Neuronal stem cell (in vitro differentiated cells): ENCODE measurements around the gene SNIP1.
"Not testable (repeated sequence)": the region's sequence is repeated elsewhere in the genome, so short reads cannot be mapped to it uniquely, and the experiment has no call there.

Experiments
- DNase-seq: peaks from one replicate; pipeline ENCODE4 v3.0.0-alpha.2; 2013; ENCODE audit warnings: low spot score
- H2AFZ ChIP-seq: one replicate; pipeline ENCODE4 v1.6.1; 2013; ENCODE audit warnings: mild to moderate bottlenecking, low read length, inconsistent platforms
- H2AK5ac ChIP-seq: 2 replicates; pipeline ENCODE4 v1.6.1; 2013; ENCODE audit warnings: low read depth, mild to moderate bottlenecking, inconsistent platforms, low read length, moderate library complexity, mixed read lengths
- H2BK120ac ChIP-seq: 2 replicates; pipeline ENCODE4 v1.6.1; 2013; ENCODE audit warnings: low read depth, mild to moderate bottlenecking, inconsistent platforms, low read length, moderate library complexity, mixed read lengths
- H2BK12ac ChIP-seq: one replicate; pipeline ENCODE4 v1.6.1; 2013; ENCODE audit warnings: low read length, inconsistent platforms
- H2BK15ac ChIP-seq: 2 replicates; pipeline ENCODE4 v1.6.1; 2013; ENCODE audit warnings: mild to moderate bottlenecking, low read length, inconsistent platforms, mixed read lengths
- H2BK5ac ChIP-seq: one replicate; pipeline ENCODE4 v1.6.1; 2013; ENCODE audit warnings: inconsistent platforms, mild to moderate bottlenecking, low read length, moderate library complexity
- H3K14ac ChIP-seq: one replicate; pipeline ENCODE4 v1.6.1; 2013; ENCODE audit warnings: low read length, inconsistent platforms
- H3K18ac ChIP-seq: 2 replicates; pipeline ENCODE4 v1.6.1; 2013; ENCODE audit warnings: low read length, inconsistent platforms
- H3K23ac ChIP-seq: 2 replicates; pipeline ENCODE4 v1.6.1; 2013; ENCODE audit warnings: low read depth, mild to moderate bottlenecking, mixed read lengths, low read length, inconsistent platforms; ENCODE audit not compliant: poor library complexity
- H3K27ac ChIP-seq: replicated peaks from 3 replicates; pipeline ENCODE4 v1.5.1; 2013; ENCODE audit warnings: low read length, inconsistent platforms
- H3K27me3 ChIP-seq, 3 experiments: 2 replicates each; pipeline ENCODE4 v1.6.1; 2013; ENCODE audit warnings: low read length in 3 of 3, mild to moderate bottlenecking in 2 of 3, inconsistent platforms in 1 of 3, low read depth in 1 of 3, mixed read lengths in 1 of 3, moderate library complexity in 1 of 3; ENCODE audit not compliant: control insufficient read depth in 3 of 3, insufficient read depth in 3 of 3
- H3K36me3 ChIP-seq, 2 donors: replicated peaks in 1 of 2; 2 replicates each; pipeline ENCODE4 v1.6.1; 2013; ENCODE audit warnings: low read length in 2 of 2; ENCODE audit not compliant: control insufficient read depth in 2 of 2, insufficient read depth in 2 of 2
- H3K4ac ChIP-seq: 2 replicates; pipeline ENCODE4 v1.6.1; 2013; ENCODE audit warnings: inconsistent platforms, mild to moderate bottlenecking, low read length, moderate library complexity
- H3K4me1 ChIP-seq, 2 donors: 1 replicate in 1 of 2; 2 replicates in 1 of 2; pipeline ENCODE4 v1.6.1; 2013; ENCODE audit warnings: low read length in 2 of 2, low read depth in 1 of 2; ENCODE audit not compliant: control insufficient read depth in 2 of 2, insufficient read depth in 1 of 2
- H3K4me2 ChIP-seq: one replicate; pipeline ENCODE4 v1.6.1; 2013; ENCODE audit warnings: mild to moderate bottlenecking, low read length, inconsistent platforms; ENCODE audit not compliant: insufficient read depth, poor library complexity, severe bottlenecking
- H3K4me3 ChIP-seq, 2 donors: 2 replicates each; pipeline ENCODE4 v1.5.1; 2013; ENCODE audit warnings: low read length in 2 of 2, mild to moderate bottlenecking in 2 of 2, inconsistent platforms in 1 of 2, moderate library complexity in 1 of 2
- H3K79me1 ChIP-seq: one replicate; pipeline ENCODE4 v1.6.1; 2013; ENCODE audit warnings: low read depth, mild to moderate bottlenecking, inconsistent platforms, low read length, moderate library complexity
- H3K9ac ChIP-seq: one replicate; pipeline ENCODE4 v1.6.1; 2013; ENCODE audit warnings: mild to moderate bottlenecking, low read depth, low read length, inconsistent platforms; ENCODE audit not compliant: poor library complexity
- H3K9me3 ChIP-seq, 2 donors: replicated peaks in 1 of 2; 2 replicates each; pipeline versions ENCODE3 to v1.6.1; 2013; ENCODE audit warnings: low read length in 2 of 2, mild to moderate bottlenecking in 2 of 2, inconsistent platforms in 1 of 2, low read depth in 1 of 2, mixed read lengths in 1 of 2, moderate library complexity in 1 of 2; ENCODE audit not compliant: control insufficient read depth in 2 of 2, insufficient read depth in 1 of 2
- H4K8ac ChIP-seq: one replicate; pipeline ENCODE4 v1.6.1; 2013; ENCODE audit warnings: low read depth, mild to moderate bottlenecking, inconsistent platforms, low read length, moderate library complexity
- H4K91ac ChIP-seq: one replicate; pipeline ENCODE4 v1.6.1; 2013; ENCODE audit warnings: low read length, low read depth, mild to moderate bottlenecking, inconsistent platforms; ENCODE audit not compliant: poor library complexity
- WGBS, 2 donors: extraction: QIAGEN DNeasy Blood & Tissue Kit; methylation state at CpG; one replicate each; pipeline ENCODE4 v1.1.7; 2013; ENCODE audit warnings: missing lambda C conversion rate in 2 of 2, mixed read lengths in 1 of 2; ENCODE audit not compliant: insufficient read length in 2 of 2, insufficient replicate concordance in 1 of 2; ENCODE audit errors: extremely low coverage in 2 of 2; 5-methylcytosine and 5-hydroxymethylcytosine counted together

Gene SNIP1

DNA sequence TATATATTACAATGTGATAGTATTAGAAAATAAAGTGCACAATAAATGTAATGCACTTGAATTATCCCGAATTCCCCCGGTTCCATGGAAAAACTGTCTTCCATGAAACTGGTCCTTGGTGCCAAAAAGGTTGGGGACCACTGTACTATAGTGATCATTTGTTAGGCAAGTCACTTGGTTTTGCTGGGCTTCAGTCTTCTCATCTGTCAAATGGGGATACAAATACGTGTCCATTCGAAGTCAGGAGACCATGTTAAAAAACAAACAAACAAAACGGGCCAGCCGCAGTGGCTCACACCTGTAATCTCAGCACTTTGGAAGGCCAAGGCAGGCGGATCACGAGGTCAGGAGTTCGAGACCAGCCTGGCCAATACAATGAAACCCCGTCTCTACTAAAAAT is 14.9 kb downstream of the SNIP1 start:
- H4K8ac ChIP-seq, H3K9me3 ChIP-seq, DNase-seq, H3K4me2 ChIP-seq, H2AFZ ChIP-seq, H4K91ac ChIP-seq, H3K14ac ChIP-seq, H2BK15ac ChIP-seq, H3K9ac ChIP-seq, H3K79me1 ChIP-seq, H3K27me3 ChIP-seq, H3K4me1 ChIP-seq, H3K4ac ChIP-seq, H3K18ac ChIP-seq, H2BK12ac ChIP-seq, H3K4me3 ChIP-seq, H3K23ac ChIP-seq, H2AK5ac ChIP-seq, H2BK5ac ChIP-seq, H2BK120ac ChIP-seq, H3K27ac ChIP-seq: not testable (repeated sequence)
- WGBS, 2 donors = no CpG with 5 or more reads among the region's 10 CpGs
- peaks cover 23 to 80% of the 10 kb centered on the region in 2 donors for H3K36me3 ChIP-seq

DNA sequence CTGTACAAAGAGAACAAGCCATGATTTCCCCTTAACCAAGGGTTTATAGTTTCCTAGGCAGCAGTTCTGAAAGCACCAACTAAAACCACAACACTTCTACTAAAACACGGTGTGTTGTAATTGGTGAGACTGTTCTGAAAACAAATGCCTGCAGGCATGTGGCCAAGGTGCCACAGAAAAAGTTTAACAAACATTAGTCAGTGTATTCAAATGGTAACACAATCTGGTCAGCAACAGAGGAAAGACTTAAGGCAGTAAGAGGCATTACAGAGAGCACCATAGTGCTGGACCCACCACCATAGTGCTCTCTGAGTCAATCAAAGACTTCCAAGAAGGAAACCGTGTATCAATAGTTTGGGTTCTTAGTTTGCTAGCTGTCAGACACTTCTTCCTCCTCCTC is 16.7 kb downstream of the SNIP1 start:
- no peak overlapping the region for H2AFZ ChIP-seq
- H3K14ac ChIP-seq = no peak overlapping the region
- H4K91ac ChIP-seq = no peak overlapping the region
- H3K9me3 ChIP-seq = no peaks in the 10 kb centered on the region
- no peak overlapping the region for H2BK15ac ChIP-seq
- no peak overlapping the region for H2AK5ac ChIP-seq
- no peak overlapping the region for H3K27ac ChIP-seq
- no peaks in the 10 kb centered on the region for H3K4me1 ChIP-seq
- no peak overlapping the region for H3K4ac ChIP-seq
- H3K4me2 ChIP-seq = no peak overlapping the region
- H2BK120ac ChIP-seq = no peak overlapping the region
- DNase-seq = no peak
- H3K4me3 ChIP-seq = no peak overlapping the region
- no peaks in the 10 kb centered on the region for H3K79me1 ChIP-seq
- no peak overlapping the region for H3K18ac ChIP-seq
- H3K27me3 ChIP-seq = no peaks in the 10 kb centered on the region
- H3K9ac ChIP-seq = no peak overlapping the region
- H2BK12ac ChIP-seq = no peak overlapping the region
- no peak overlapping the region for H2BK5ac ChIP-seq
- no CpG with 5 or more reads among the region's 2 CpGs for WGBS, 2 donors
- H3K36me3 ChIP-seq = peaks cover 23 to 66% of the 10 kb centered on the region in 2 donors
- no peak overlapping the region for H4K8ac ChIP-seq
- H3K23ac ChIP-seq = no peak overlapping the region

DNA sequence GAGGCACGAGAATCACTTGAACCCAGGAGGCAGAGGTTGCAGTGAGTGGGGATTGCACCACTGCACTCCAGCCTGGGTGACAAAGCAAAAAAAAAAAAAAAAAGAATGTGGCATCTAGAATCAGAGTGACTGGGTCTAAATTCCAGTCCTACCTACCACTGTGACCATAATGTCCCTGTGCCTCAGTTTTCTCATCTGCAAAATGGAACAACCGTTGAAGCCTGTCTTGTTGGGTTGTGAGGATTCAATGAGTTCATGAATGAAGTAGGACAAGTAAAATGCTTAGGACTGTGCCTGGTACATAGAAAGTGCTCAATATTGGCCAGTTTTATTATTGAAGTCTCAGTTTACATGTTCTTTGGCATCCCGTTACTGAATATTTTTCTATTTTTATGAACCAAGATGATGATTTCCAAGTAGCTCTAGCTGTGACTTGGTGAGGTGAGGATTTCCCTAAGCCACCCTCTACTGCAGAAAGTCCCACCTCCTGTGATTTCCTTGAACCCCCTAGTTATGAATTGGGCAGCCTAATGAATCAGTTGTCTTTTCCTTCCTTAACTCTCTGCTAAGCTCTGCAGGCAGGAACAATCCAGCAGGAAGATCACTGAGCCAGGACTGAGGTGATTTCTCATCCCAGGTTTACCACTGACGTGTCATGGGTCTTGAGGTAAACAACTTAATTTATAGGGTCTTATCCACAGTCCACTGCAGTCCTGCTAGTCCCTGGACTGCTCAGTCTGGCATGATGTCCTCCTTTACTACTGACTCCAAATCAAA is 20.6 kb downstream of the SNIP1 start:
- H3K27ac ChIP-seq = no peak overlapping the region
- no peak overlapping the region for H4K91ac ChIP-seq
- no peak overlapping the region for H2AK5ac ChIP-seq
- peaks cover 6 to 33% of the 10 kb centered on the region in 2 donors for H3K36me3 ChIP-seq
- H3K4ac ChIP-seq = no peak overlapping the region
- H2BK12ac ChIP-seq = no peak overlapping the region
- H3K4me3 ChIP-seq = no peak overlapping the region
- no peak overlapping the region for H3K14ac ChIP-seq
- no peak overlapping the region for H2BK5ac ChIP-seq
- H3K9ac ChIP-seq = no peak overlapping the region
- no peak overlapping the region for H3K18ac ChIP-seq
- no peaks in the 10 kb centered on the region for H3K9me3 ChIP-seq
- no CpG with 5 or more reads among the region's 4 CpGs for WGBS, 2 donors
- H4K8ac ChIP-seq = no peak overlapping the region
- H3K27me3 ChIP-seq = no peaks in the 10 kb centered on the region
- H2BK15ac ChIP-seq = no peak overlapping the region
- no peak overlapping the region for H2BK120ac ChIP-seq
- no peak overlapping the region for H3K4me2 ChIP-seq
- no peak for DNase-seq
- no peaks in the 10 kb centered on the region for H3K4me1 ChIP-seq
- H3K79me1 ChIP-seq = no peaks in the 10 kb centered on the region
- H2AFZ ChIP-seq = no peak overlapping the region
- no peak overlapping the region for H3K23ac ChIP-seq

DNA sequence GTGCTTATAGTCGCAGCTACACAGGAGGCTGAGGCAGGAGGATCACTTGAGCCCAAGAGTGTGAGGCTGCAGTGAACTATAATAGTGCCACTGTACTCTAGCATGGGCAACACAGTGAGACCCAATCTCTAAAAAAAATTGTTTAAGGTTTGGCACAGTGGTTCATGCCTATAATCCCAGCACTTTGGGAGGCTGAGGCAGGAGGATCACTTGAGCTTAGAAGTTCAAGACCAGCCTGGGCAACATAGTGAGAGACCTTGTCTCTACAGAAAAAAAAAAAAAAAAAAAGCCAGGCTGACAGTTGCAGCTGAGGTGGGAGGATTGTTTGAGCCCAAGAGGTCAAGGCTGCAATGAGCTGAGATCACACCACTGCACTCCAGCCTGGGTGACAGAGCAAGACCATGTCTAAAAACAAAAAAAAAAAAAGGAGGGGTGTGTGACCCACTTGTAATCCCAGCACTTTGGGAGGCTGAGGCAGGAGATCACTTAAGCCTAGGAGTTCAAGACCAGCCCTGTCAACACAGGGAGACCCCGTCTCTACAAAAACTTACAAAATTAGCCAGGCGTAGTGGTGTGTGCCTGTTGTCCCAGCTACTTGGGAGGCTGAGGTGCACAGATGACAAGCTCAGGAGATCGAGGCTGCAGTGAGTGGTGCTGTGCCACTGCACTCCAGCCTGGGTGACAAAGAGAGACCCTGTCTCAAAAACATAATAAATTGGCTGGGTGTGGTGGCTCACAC is 21.5 kb downstream of the SNIP1 start:
- not testable (repeated sequence) for H3K23ac ChIP-seq, H3K9ac ChIP-seq, H3K14ac ChIP-seq, H2AFZ ChIP-seq, H3K4me3 ChIP-seq, H2BK15ac ChIP-seq, H3K4me1 ChIP-seq, H2BK120ac ChIP-seq, H4K8ac ChIP-seq, H3K4me2 ChIP-seq, H3K79me1 ChIP-seq, H2BK5ac ChIP-seq, DNase-seq, H3K18ac ChIP-seq, H2BK12ac ChIP-seq, H3K27me3 ChIP-seq, H3K27ac ChIP-seq, H3K4ac ChIP-seq, H2AK5ac ChIP-seq, H3K9me3 ChIP-seq, H4K91ac ChIP-seq
- H3K36me3 ChIP-seq = peaks cover 4 to 24% of the 10 kb centered on the region in 2 donors
- no CpG with 5 or more reads among the region's 4 CpGs for WGBS, 2 donors
